A549 (cell line): ENCODE data around the gene TRABD2A. TPM values are rescaled to one million over a fixed set of nuclear protein-coding genes. Genes with fewer than 3 reads are reported as not detected.
"Not testable (repeated sequence)": the region's sequence is repeated elsewhere in the genome, so short reads cannot be mapped to it uniquely, and the experiment has no call there.

Experiments
- ATAC-seq, 2 experiments: fragments of 200-7000 bp in 1 of 2; fragments of >200 bp in 1 of 2; cut with Nextera tagmentation in 1 of 2; cut with Tn5 transposase in 1 of 2; 3 replicates each; pipeline versions ENCODE4 v1.8.0 to v1.9.1; 2018 to 2020; ENCODE audit warnings: mild to moderate bottlenecking in 1 of 2, moderate library complexity in 1 of 2
- CTCF ChIA-PET: fragments of 300-600 bp; sonication (Branson Sonifier 250); formaldehyde crosslinking; extraction: SDS; loops from one replicate; lab custom pipeline; 2021; ENCODE audit warnings: antibody characterized with exemption, inconsistent platforms; lab: Yijun Ruan, JAX
- POLR2A ChIA-PET: fragments of 350-600 bp; formaldehyde crosslinking; extraction: SDS; loops from one replicate; lab custom pipeline; 2021; ENCODE audit warnings: antibody characterized with exemption, inconsistent platforms; lab: Yijun Ruan, JAX
- DNase-seq, 2 experiments: peaks; one replicate each; pipeline versions ENCODE4 v3.0.0 to v3.0.0-alpha.2; 2011 to 2016; ENCODE audit warnings: low read depth in 1 of 2, low spot score in 1 of 2
- FAIRE-seq: peaks from 2 replicates; lab custom pipeline; 2011; peaks lifted over from hg19 to GRCh38; lab: Jason Lieb, UNC
- H3K27ac ChIP-seq, 2 experiments: fragments of >200 bp; sonication (Bioruptor Twin); formaldehyde crosslinking; 3 replicates each; pipeline ENCODE4 v1.5.1; 2016 to 2017
- H3K4me1 ChIP-seq: fragments of >200 bp; sonication (Bioruptor Twin); formaldehyde crosslinking; 3 replicates; pipeline ENCODE4 v1.6.1; 2016
- H3K4me2 ChIP-seq: fragments of >200 bp; sonication (Bioruptor Twin); formaldehyde crosslinking; 3 replicates; pipeline ENCODE4 v1.6.1; 2016
- H3K4me3 ChIP-seq: fragments of >200 bp; sonication (Bioruptor Twin); formaldehyde crosslinking; 3 replicates; pipeline ENCODE4 v1.5.1; 2016
- H3K9me3 ChIP-seq: fragments of >200 bp; sonication (Bioruptor Twin); formaldehyde crosslinking; 3 replicates; pipeline ENCODE4 v1.6.1; 2016
- CHD2 ChIP-seq: fragments of 150-350 bp; IDR thresholded peaks from 2 replicates; pipeline ENCODE4 v1.6.1; 2014; ENCODE audit warnings: low read length; ENCODE audit not compliant: partially characterized antibody
- CTCF ChIP-seq: fragments of >200 bp; sonication (Bioruptor Twin); formaldehyde crosslinking; IDR thresholded peaks from 3 replicates; pipeline ENCODE4 v1.5.1; 2016
- EHF ChIP-seq: fragments of 250-450 bp; sonication (Bioruptor Pico); IDR thresholded peaks from 2 replicates; pipeline ENCODE4 v1.5.0; 2020; ENCODE audit warnings: mild to moderate bottlenecking
- EP300 ChIP-seq, 2 experiments: fragments of >200 bp; sonication (Bioruptor Twin); formaldehyde crosslinking; IDR thresholded peaks; 2 replicates in 1 of 2; 3 replicates in 1 of 2; pipeline ENCODE4 v1.6.1; 2016 to 2017
- FOSB ChIP-seq: fragments of 250-450 bp; sonication (Bioruptor Pico); IDR thresholded peaks from 2 replicates; pipeline ENCODE4 v1.5.0; 2020; ENCODE audit warnings: mild to moderate bottlenecking, moderate library complexity
- GATA3 ChIP-seq: IDR thresholded peaks from 2 replicates; pipeline ENCODE4 v1.6.1; 2012; ENCODE audit warnings: borderline replicate concordance
- HMGXB4 ChIP-seq: fragments of 250-450 bp; sonication (Bioruptor Pico); IDR thresholded peaks from 2 replicates; pipeline ENCODE4 v1.5.0; 2021; ENCODE audit warnings: mild to moderate bottlenecking, moderate library complexity, borderline replicate concordance
- HOXB13 ChIP-seq: fragments of 250-450 bp; sonication (Bioruptor Pico); IDR thresholded peaks from 2 replicates; pipeline ENCODE4 v1.5.0; 2020; ENCODE audit warnings: low read depth, mild to moderate bottlenecking, moderate library complexity
- KDM1A ChIP-seq: fragments of 200-600 bp; sonication (generic); IDR thresholded peaks from 2 replicates; pipeline ENCODE4 v1.6.1; 2016; ENCODE audit warnings: low read depth, mild to moderate bottlenecking
- KDM5A ChIP-seq: fragments of 200-600 bp; sonication (generic); IDR thresholded peaks from 2 replicates; pipeline ENCODE4 v1.6.1; 2016; ENCODE audit warnings: antibody characterized with exemption, mild to moderate bottlenecking
- NR3C1 ChIP-seq: fragments of >200 bp; sonication (Bioruptor Twin); formaldehyde crosslinking; IDR thresholded peaks from 3 replicates; pipeline ENCODE4 v1.6.1; 2017
- POLR2A ChIP-seq: IDR thresholded peaks from 2 replicates; pipeline ENCODE4 v1.6.1; 2012; ENCODE audit warnings: mild to moderate bottlenecking, low read length
- RAD21 ChIP-seq, 2 experiments: fragments of >200 bp in 1 of 2; sonication (Bioruptor Twin) in 1 of 2; formaldehyde crosslinking in 1 of 2; IDR thresholded peaks in 1 of 2; conservative IDR thresholded peaks in 1 of 2; 2 replicates in 1 of 2; 3 replicates in 1 of 2; pipeline ENCODE4 v1.6.1; 2012 to 2018; ENCODE audit warnings: inconsistent platforms in 1 of 2
- SMC3 ChIP-seq: fragments of >200 bp; sonication (Bioruptor Twin); formaldehyde crosslinking; IDR thresholded peaks from 3 replicates; pipeline ENCODE4 v1.6.1; 2018; ENCODE audit warnings: inconsistent platforms
- SREBF2 ChIP-seq: fragments of 450-650 bp; IDR thresholded peaks from 2 replicates; pipeline ENCODE4 v1.6.1; 2014; ENCODE audit warnings: mild to moderate bottlenecking, moderate library complexity
- TP53 ChIP-seq: fragments of 250-450 bp; sonication (Bioruptor Pico); IDR thresholded peaks from 2 replicates; pipeline ENCODE4 v1.5.0; 2021; ENCODE audit warnings: mild to moderate bottlenecking, moderate library complexity
- USF2 ChIP-seq: fragments of 450-650 bp; IDR thresholded peaks from 2 replicates; pipeline ENCODE4 v1.6.1; 2014; ENCODE audit warnings: antibody characterized with exemption
- ZC3H11A ChIP-seq: fragments of 450-650 bp; IDR thresholded peaks from 2 replicates; pipeline ENCODE4 v1.6.1; 2014; ENCODE audit warnings: antibody characterized with exemption, mild to moderate bottlenecking
- ZNF302 ChIP-seq: fragments of 250-450 bp; sonication (Bioruptor Pico); IDR thresholded peaks from 2 replicates; pipeline ENCODE4 v1.9.0; 2021; ENCODE audit warnings: inconsistent platforms, mild to moderate bottlenecking, moderate library complexity
- ZSCAN20 ChIP-seq: fragments of 250-450 bp; sonication (Bioruptor Pico); IDR thresholded peaks from 2 replicates; pipeline ENCODE4 v1.8.0; 2022; ENCODE audit warnings: mild to moderate bottlenecking, moderate library complexity
- WGBS: methylation state at CpG from one replicate; pipeline ENCODE4 v1.1.6; 2017; ENCODE audit errors: missing lambda C conversion rate; 5-methylcytosine and 5-hydroxymethylcytosine counted together
- polyA plus RNA-seq, 4 experiments: library from polyadenylated mRNA; depleted of rRNA in 3 of 4; stranded (reverse); fragments of >200 nt; fragmentation: RNase III in 1 of 4; extraction: RNeasy Plus Mini Kit Qiagen cat#74134 plus additional on column Dnase treatment in 1 of 4; gene quantifications; 2 replicates in 3 of 4; 3 replicates in 1 of 4; pipeline ENCODE4 v1.2.3, GENCODE V29; 2011 to 2017

Gene TRABD2A
- polyA plus RNA-seq, 2 of the 4 experiments (the other 2 are of a cell fraction) = 6.1 to 7.1 TPM

- POLR2A ChIA-PET = no interaction called here
- H3K4me3 ChIP-seq = no peak overlapping the region
- no peak for ATAC-seq
- no peak for TF ChIP-seq ZSCAN20 (CRISPR knock-in tag)
- no peak for TF ChIP-seq GATA3
- no peak for TF ChIP-seq KDM5A
- no peak for TF ChIP-seq SREBF2
- TF ChIP-seq EP300 (IDR thresholded peaks at IDR 0.05) = no peak
- TF ChIP-seq POLR2A = no peak
- TF ChIP-seq TP53 = no peak
- no peak for TF ChIP-seq KDM1A
- TF ChIP-seq CTCF = no peak
- TF ChIP-seq, all 56 proteins: peak for 0
- WGBS = 66% methylated on average over 5 of the region's 5 CpGs
- FAIRE-seq (no peak), DNase-seq (no peak)
- H3K9me3 ChIP-seq = no peaks in the 10 kb centered on the region
- H3K4me1 ChIP-seq = no peaks in the 10 kb centered on the region
- no peak overlapping the region for H3K27ac ChIP-seq
- CTCF ChIA-PET = interaction anchor here (1.0 kb wide), 1 partner anchor 41 kb away, joined by 3 read pairs; no protein-coding TSS in a partner anchor
- no peak overlapping the region for H3K4me2 ChIP-seq
Measured at GRCh38 chr2:84873350-84873749, 7.5 kb downstream of the TRABD2A start.

- CTCF ChIA-PET, DNase-seq, H3K27ac ChIP-seq, H3K4me3 ChIP-seq, H3K4me1 ChIP-seq, POLR2A ChIA-PET, ATAC-seq, H3K4me2 ChIP-seq, H3K9me3 ChIP-seq: not testable (repeated sequence)
- 85% methylated on average over 9 of the region's 9 CpGs for WGBS
- FAIRE-seq = peak; percentile 7
Measured at GRCh38 chr2:84872691-84873090, 8.2 kb downstream of the TRABD2A start.

- no peak overlapping the region for H3K4me3 ChIP-seq
- ATAC-seq (peak in 1 of 2 experiments; percentile 64; a peak in 3 of 6 replicates), FAIRE-seq (no peak)
- POLR2A ChIA-PET = no interaction called here
- H3K9me3 ChIP-seq = no peaks in the 10 kb centered on the region
- no peak overlapping the region for H3K27ac ChIP-seq
- WGBS = 70% methylated on average over 8 of the region's 11 CpGs
- no peak overlapping the region for H3K4me2 ChIP-seq
- TF ChIP-seq EHF (no peak), SMC3 (0 out of 3 replicates have a peak, but pooled peaks have one; percentile 9), RAD21 (conservative IDR thresholded peaks at IDR 0.05 in 1 of 2, IDR thresholded peaks at IDR 0.05 in 1 of 2) (0 out of 5 replicates have a peak, but pooled peaks of 1 of the 2 experiments have one; percentile 6)
- TF ChIP-seq, all 56 proteins: peak for 2
- no peak for DNase-seq
- CTCF ChIA-PET = interaction anchor here (0.6 to 2.2 kb wide), 4 partner anchors 12 to 322 kb away, joined by 3 to 9 read pairs (median 4); no protein-coding TSS in a partner anchor
- H3K4me1 ChIP-seq = no peaks in the 10 kb centered on the region
Measured at GRCh38 chr2:84870306-84870705, 10.6 kb downstream of the TRABD2A start.

- H3K4me2 ChIP-seq, H3K27ac ChIP-seq, H3K4me1 ChIP-seq, FAIRE-seq, DNase-seq, POLR2A ChIA-PET, ATAC-seq, H3K4me3 ChIP-seq, H3K9me3 ChIP-seq: not testable (repeated sequence)
- WGBS = 70% methylated on average over 4 of the region's 4 CpGs
- CTCF ChIA-PET = interaction anchor here (1.0 to 1.7 kb wide), 3 partner anchors 11 to 57 kb away, joined by 3 to 4 read pairs (median 3); no protein-coding TSS in a partner anchor
Measured at GRCh38 chr2:84868327-84868726, 12.6 kb downstream of the TRABD2A start.

GRCh38 chr2:84866122-84866521 is 14.8 kb downstream of the TRABD2A start:
- DNase-seq = no peak
- 53% methylated on average over 3 of the region's 3 CpGs for WGBS
- no peaks in the 10 kb centered on the region for H3K4me1 ChIP-seq
- no peak overlapping the region for H3K27ac ChIP-seq
- ChIA-PET POLR2A (no interaction called here), CTCF (interaction anchor here (0.9 to 2.0 kb wide), 7 partner anchors 16 to 398 kb away, joined by 3 to 8 read pairs (median 3); no protein-coding TSS in a partner anchor)
- FAIRE-seq = no peak
- H3K4me2 ChIP-seq = no peak overlapping the region
- ATAC-seq = no peak
- H3K4me3 ChIP-seq = no peak overlapping the region
- no peaks in the 10 kb centered on the region for H3K9me3 ChIP-seq
- no peak for TF ChIP-seq CTCF
- no peak for TF ChIP-seq USF2
- no peak for TF ChIP-seq ZSCAN20 (CRISPR knock-in tag)
- TF ChIP-seq ZNF302 (CRISPR knock-in tag) = no peak
- TF ChIP-seq HOXB13 = no peak
- no peak for TF ChIP-seq NR3C1
- TF ChIP-seq CHD2 = no peak
- TF ChIP-seq FOSB = no peak
- no peak for TF ChIP-seq ZC3H11A
- TF ChIP-seq HMGXB4 = no peak
